Epidermal melanocyte (primary cell): Measurements from ENCODE around the gene PAXX.
"Not testable (repeated sequence)": the region's sequence is repeated elsewhere in the genome, so short reads cannot be mapped to it uniquely, and the experiment has no call there.

Source experiments
- DNase-seq: peaks from one replicate; pipeline ENCODE4 v3.0.0; 2011; ENCODE audit warnings: low spot score; ENCODE audit not compliant: insufficient read length

Gene PAXX

DNA sequence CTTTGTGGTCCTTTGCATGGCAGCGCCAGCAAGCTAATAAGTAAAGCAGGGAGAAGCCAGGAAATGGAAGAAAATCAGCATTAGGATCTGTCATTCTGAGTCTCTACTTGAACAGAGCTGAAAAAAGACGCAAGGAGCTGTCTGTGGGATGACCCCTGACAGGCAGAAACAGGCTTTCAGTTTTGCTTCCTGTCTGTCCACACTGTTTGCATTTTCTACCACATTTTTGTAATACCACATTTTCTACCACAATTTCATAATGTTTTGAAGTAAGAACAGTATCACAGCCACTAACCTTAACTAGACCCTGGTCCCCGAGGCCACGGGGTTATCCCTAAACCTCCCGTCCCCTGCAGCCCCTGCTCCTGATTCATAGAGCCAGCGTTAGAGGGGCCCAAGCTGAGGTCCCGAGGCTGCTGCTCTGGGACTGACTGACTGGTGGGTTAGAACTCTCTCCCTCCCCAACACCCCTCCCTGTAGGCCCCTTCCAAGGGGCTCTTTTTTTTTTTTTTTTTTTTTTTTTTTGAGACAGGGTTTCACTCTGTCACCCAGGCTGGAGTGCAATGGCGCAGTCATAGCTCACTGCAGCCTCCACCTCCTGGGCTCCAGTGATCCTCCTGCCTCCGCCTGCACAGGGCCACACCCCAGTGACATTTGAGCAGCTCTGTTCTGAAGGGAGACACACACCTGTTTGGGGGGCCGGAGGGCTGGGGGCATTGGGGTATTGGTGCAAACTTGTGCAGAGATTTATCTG, 8.1 kb downstream of the PAXX start:
- DNase-seq: peak; percentile 78

DNA sequence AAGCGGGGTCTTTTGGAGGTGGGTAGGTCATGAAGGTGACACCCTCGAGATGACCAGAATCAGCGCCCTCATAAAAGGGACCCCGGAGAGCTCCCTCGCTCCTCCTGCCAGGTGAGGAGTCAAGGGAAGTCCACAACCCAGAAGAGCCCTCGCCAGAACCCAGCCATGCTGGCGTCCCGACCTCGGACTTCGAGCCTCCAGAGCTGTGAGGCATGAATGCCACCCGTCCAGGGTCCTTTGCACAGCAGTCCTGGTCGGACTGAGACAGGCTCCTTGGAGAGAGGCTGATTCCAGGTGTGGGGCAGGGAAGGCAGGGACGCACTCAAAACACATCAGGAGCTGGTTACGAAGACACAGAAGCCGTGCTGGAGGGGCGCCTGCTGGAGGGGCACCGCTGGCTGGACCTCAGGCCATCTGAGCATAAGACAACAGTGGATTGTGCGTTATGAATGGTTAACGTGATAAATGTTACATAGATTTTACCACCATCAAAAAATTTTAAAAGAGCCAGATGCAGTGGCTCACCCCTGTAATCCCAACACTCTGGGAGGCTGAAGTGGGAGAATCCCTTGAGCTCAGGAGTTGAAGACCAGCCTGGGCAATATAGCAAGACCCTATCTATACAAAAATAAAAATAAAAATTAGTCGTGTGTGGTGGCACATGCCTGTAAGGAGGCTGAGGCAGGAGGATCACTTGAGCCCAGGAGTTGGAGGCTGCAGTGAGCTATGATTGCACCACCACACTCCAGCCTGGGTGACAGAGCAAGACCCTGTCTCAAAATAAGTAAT, 9.8 kb downstream of the PAXX start:
- no peak for DNase-seq

DNA sequence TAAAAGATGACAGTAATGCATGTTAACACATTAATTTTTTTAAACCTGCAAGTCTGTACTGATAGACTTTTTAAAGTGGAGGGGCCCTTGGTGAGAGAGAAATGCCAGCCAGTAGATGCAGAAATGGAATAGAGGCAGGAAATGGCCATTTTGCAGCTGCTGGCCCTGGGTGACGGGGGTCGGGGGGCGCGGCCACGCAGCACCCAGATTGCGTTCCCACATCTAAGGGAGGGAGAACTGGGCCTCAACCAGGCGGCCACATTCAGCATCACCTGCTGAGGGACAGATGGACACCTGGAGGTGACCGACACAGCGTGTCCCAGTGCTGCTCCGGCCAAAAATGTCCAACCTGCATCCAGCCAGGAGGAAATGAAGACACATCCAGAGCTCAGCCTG, 10.4 kb downstream of the PAXX start:
- DNase-seq: no peak

DNA sequence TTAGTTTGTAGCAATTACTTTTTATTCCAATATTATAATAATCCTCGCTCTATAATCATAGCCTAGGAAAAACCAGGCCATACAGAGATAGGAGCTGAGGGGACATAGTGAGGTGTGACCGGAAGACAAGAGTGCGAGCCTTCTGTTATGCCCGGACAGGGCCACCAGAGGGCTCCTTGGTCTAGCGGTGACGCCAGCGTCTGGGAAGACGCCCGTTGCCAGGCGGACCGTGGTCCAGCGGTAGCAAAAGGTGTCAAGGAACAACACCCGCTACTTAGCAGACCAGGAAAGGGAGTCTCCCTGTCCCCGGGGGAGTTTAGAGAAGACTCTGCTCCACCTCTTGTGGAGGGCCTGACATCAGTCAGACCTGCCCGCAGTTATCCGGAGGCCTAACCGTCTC, 12.1 kb downstream of the PAXX start:
- DNase-seq: not testable (repeated sequence)

DNA sequence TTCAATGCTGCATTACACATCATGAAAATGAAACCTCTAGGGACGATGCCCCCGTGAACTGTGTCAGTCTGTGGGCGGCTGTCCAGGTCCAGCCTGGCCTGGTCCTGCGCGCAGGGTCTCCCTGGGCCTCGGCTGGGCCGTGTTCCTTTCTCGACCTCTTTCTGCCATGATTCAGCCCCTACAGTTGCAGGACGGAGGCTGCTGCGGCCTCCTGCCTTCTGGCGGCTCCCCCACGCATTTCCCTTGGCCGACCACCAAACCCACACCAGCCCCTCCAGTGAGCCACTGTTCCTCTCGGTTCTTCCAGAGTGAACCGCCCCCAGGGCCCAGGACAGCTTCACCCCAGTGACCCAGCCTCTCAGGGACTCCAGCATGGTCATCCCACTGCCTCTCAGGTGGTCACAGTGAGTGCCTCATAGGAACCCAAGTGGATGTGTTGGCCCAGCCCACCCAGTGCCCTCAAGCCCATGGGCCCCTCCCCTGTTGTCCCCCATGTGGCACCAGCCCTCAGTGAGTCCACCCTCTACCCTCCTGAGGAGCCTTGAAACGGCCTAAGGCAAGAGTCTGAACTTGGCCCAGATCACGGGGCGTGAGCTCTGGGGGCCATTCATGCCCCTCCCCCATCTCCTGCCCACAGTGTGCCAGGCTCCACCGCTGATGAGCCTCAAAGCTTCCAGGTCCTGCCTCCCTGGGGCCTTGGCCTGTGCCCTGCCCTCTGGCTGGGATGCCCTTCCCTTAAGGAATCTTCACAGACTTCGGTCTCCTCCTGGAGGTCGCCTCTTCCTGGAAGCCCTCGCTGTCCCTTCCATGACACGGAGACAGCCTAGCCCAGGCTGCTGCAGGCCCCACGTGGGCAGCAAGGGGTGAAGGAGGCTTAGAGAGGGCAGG, 14.1 kb downstream of the PAXX start:
- DNase-seq: no peak

DNA sequence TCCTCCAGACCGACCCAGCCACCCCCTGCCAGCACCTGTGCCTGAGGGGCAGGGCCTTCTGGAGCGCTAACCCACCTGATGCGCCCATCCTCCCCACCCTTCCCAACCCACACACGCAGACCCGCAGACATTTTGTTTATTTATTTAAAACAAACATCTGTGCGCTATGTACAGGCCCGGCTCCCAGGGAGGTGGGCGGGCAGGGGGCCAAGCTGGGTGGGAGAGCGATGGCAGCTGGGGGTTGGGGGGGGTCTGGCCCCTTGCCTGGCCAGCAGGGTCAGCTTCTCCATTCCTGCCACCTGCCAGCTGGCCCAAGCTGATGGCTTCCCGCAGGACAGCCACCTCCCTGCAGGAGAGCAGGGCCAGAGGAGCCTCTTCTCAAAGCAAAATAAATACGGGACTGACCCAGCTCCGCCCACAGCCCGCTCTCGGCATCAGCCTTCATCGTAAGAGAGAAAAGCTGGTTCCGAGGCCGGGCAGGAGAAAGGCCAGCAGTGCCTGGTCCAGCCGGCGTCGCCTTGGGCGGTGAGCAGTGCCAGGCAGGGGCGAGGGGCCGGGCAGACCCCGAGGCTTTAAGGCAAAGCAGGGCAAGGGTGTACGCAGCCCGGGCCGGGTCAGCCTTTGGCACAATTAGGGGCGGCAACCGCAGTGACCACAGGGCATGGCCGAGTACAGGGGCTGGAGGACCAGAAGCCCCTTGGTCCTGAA, 15.0 kb downstream of the PAXX start:
- no peak for DNase-seq

DNA sequence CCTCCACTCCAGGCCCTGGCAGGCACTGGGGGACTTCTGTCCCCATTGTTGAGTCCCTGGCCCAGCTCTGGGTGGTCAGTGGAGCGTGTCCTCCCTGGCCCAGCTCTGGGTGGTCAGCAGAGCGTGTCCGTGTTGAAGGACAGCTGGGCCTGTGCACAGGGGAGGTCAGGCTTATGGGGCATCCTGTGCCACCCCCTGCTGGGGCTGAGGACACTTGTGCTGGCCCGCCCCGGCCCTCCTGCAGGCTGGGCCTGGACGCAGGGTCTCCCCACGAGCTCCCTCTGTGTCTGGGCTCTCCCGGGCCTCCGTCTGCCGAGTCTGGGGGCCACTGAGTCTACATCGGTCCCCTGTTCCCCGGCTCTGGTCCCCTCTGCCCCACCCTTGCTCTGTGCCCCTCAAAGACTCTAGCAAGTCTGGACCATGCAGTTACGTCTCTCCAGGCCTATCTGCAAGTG, 15.6 kb downstream of the PAXX start:
- no peak for DNase-seq

DNA sequence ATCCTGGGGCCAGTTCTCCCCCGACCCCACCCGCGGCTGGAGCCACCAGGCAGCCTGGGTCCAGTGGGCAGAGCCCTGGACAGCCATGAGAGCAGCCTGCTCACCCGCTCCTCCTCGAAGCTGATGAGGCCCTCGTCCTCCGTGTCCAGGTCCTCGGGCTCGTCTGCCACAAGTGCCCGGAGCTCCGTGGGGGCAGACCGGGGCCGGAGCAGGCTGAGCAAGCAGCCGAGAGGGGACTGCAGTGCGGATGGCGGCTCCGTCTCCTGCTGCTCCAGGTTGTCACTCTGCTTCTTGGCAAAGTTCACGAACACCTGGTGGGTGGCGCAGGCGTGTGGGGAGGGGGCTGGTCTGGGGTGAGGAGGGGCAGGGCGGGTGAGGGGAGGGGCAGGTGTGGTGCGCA, 16.1 kb downstream of the PAXX start:
- no peak for DNase-seq

DNA sequence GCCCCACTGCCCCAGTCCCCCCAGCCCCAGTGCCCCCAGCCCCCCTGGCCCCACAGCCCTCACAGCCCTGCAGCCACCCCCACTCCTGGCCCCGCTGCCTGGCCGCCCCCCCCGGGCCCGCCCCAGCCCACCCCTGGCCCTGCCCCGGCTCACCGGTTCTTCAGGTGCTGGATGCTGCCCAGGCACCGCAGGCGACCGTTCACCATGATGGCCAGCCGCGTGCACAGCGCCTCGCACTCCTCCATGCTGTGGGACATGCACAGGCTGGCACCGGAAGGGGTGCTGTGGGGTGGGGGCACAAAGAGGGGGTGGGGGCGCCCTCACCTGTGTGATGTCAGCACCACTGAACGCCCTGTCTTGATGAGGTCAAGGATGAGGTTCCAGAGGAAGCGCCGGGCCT, 17.0 kb downstream of the PAXX start:
- DNase-seq: no peak

DNA sequence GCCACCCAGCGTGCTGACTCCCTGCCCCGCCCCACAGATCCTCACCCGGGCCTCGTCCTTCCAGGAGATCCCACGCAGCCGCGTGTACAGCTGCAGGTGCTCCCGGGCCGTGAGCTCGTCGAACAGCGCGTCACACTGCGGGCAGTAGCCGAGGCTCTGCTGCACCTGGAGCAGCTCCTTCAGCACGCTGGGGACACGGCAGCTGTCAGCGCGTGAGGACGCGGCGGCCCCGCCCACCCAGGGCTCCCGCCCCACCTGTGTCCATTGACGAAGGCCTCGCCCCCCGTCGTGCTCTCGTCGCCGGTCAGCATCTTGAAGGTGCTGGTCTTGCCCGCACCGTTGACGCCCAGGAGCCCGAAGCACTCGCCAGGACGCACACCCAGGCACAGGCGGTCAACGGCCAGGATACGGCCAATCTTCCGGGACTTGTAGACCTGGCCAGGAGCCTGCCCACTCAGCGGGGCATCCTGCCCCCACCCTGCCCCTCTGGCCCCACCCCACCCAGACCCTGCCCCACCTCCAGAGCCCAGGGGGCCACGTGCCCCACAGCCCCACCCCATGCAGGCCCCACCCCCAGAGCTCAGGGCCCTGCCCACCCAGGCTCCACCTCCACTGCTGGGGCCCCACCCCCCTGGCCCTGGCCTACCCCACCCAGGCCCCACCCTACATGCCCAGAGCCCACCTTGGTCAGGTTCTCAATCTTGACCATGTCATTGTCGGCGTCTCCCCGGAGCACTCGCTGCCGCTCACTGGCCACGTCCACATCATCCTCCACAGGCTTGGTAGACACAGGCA, 17.9 kb downstream of the PAXX start:
- DNase-seq: no peak

DNA sequence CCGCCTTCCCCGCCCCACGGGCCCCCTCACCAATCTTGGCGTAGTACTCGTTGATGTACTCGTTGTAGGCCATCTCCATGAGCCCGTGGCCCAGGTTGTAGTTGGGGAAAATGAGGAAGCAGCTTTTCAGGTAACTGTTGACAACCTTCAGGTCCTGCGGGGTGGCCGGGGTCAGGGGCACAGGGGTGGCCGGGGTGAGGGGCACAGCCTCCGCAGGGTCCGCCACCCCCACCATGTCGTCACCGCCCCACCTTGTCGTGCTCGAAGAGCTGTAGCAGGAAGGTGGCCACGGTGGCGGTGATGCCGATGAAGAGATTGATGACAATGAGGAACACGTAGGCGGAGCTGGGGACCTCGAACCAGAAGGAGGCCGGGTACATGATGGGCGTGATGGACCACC, 18.9 kb downstream of the PAXX start:
- no peak for DNase-seq

DNA sequence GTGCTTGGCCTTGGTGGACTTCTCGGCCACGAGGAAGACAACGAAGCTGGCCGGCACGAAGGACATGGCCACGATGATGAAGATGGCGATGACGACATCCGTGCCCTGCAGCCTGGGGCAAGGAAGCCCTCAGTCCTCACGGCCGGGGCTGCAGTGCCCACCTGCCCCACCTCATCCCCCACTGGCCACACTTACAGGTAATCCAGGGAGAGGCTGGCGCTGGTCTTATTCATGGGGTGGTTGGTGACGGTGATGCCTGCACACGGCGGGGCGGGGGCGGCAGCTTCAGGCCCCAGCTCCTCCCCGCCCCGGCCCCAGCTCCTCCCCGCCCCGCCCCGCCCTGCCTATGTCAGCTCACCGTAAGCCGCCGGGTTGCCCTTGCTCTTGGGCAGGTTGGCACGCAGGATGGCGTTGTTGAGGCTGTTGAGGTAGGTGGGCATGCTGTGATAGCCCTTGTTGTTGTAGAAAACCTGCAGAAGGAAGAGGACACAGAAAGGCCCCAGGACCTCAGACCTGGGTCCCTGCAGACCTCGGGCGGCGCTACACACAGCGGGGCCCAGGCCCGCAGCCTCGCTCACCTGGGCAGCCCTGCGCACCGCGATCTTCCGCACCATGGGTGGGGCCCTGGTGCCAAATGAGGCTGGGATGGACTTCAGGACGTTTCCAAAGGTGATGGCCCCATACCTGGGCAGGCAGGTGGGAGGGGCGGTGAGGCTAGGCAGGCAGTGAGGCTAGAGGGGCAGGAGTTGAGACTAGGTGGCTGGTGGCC, 19.9 kb downstream of the PAXX start:
- DNase-seq: no peak

DNA sequence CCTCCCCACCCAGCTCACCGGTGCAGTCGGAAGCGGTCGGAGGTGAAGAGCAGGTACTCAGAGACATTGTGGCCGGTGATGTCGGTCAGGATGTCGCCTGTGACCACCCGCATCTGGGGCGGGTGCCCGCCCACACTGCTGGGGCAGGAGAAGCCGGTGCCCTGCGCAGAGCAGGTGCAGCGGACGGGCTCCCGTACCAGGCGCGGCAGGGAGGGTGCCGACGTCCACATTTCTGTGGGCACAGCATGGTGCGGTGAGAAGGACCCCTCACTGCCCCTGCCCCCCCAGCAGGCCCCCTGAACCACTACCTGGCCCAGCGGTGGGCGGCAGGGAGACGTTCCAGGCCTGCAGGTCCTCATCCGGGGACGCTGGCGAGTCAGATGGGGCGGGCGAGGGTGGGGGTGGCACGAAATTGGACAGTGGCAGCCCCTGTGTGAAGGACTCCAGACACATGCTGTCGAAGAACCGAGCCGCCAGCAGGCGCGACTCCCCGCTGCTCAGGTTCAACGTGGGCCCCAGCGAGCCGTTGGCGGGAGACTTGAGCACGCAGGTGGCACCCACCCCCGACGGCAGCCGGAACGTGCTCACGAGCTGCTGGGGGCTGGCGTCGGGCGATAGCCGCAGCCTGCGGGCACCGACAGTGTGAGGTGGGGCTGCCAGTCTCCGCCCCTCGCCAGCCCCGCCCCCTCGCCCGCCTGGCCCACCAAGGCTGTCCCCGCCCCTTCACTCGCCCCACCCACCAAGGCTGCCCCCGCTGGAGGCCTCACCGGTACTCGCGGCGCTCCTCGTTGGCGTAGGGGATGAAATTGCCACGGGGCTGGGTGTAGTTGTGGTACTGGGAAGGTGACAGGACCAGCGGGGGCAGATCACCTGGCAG, 20.7 kb downstream of the PAXX start:
- no peak for DNase-seq

DNA sequence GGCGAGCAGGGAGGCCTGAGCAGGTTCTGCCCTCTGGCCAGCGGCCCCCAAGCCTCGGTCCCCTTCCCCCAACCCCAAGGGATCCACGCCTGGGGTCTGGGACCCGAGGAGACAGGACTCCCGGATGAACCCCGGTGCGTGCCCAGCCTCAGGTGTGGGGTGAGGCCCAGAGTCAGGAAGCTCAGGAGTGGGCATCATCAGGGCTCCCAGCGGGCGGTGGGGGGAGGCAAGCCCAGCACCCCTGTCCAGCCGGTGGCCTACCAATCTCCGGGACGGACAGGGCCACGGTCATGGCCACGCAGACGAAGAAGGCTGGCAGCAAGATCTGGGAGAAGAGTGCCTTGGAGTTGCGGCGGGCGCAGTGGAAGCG, 21.3 kb downstream of the PAXX start:
- no peak for DNase-seq

DNA sequence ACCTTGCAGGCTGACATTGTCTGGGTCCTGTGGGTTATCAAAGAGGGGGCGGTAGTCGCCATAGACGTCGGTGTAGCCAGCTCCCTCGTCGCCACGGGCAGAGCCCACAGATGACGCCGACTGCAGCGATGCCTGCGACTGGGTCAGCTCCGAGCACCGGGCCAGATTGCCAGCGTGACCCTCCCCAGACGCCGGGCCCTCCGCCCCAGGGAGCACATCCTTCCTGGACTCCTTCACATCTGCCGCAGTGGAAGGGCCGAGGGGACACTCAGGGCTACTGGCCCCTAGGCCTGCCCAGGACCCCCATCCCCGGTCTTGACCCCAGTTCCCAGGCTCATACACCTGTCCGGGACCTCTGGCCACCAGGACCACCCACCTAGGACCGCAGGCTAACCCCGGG, 21.9 kb downstream of the PAXX start:
- no peak for DNase-seq

DNA sequence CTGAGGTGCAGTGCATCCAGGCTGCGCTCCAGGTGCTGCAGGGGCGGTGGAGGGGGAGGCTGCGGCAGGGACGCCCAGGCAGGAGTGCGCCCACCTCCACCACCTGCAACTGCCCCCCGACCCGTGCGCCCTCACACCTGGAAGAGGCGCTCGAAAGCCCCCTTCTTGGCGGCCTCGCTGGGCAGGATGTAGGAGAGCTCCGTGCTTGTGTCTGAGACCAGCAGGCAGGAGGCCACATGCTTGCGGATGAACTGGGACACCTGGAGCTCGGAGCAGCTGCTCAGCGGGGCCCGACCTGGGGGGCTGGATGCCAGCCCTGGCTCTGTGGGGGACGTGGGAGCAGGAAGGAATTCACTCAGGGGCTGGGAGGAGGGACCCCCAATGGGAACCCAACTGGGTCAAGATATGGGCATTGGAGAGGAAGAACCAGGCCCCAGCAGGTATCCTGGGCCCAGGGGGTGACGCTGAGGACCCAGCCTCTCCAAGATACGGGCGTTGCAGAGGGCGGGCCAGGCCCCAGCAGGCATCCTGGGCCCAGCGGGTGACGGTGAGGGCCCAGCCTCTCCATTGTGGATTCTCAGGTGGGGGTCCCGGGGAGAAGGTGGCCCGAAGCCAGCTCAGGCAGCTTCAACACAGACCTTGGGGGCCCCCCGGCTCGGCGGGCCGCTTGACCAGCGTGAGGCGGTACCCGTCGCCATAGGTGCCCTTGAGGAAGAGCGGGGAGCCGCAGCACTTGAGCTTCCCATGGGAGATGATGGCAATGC, 22.7 kb downstream of the PAXX start:
- DNase-seq: no peak

DNA sequence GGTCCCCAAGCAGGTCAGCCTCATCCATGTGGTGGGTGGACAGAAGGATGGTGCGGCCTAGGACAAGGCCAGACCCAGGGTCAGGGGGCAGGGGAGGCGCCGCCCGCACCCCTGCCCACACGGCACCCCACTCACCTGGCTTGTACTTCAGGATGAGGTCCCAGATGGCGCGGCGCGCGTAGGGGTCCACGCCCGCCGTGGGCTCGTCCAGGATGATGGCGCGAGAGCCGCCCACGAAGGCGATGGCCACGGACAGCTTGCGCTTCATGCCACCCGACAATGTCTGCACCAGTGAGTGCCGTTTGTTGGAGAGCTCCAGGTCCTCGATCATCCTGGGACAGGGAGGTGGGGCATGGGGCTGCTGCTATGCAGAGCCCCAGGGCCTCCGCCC, 23.3 kb downstream of the PAXX start:
- no peak for DNase-seq

DNA sequence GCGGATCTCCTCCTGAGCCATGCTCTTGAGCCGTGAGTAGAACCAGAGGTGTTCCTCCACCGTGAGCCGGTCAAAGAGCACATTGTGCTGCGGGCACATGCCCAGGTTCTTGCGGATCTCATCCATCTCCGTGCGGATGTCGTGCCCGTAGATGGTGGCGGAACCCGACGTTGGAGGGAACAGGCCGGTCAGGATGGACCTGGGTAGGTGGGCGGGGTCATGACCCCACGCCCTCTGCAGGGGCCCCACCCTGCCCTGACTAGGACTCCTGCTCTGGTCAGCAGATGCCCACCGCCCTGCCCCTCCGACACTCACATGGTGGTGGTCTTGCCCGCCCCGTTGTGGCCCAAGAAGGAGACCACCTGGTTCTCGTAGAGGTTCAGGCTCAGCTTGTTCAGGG, 23.8 kb downstream of the PAXX start:
- DNase-seq: no peak
